22Rv1 (cell line): Measurements from ENCODE around the gene GTF3C4.

ENCODE experiments used
- ZFX ChIP-seq: fragments of 450-650 bp; IDR thresholded peaks from 2 replicates; pipeline ENCODE4 v1.6.1; 2017; ENCODE audit warnings: antibody characterized with exemption, borderline replicate concordance
- TF ChIP-seq, protein P1 (sequence below): fragments of 450-650 bp; IDR thresholded peaks from 2 replicates; pipeline ENCODE4 v1.5.1; 2017; ENCODE audit warnings: mild to moderate bottlenecking

GRCh38 chr9:132708769-132709430 is 38.6 kb downstream of the GTF3C4 start:
- TF ChIP-seq, protein P1, sequence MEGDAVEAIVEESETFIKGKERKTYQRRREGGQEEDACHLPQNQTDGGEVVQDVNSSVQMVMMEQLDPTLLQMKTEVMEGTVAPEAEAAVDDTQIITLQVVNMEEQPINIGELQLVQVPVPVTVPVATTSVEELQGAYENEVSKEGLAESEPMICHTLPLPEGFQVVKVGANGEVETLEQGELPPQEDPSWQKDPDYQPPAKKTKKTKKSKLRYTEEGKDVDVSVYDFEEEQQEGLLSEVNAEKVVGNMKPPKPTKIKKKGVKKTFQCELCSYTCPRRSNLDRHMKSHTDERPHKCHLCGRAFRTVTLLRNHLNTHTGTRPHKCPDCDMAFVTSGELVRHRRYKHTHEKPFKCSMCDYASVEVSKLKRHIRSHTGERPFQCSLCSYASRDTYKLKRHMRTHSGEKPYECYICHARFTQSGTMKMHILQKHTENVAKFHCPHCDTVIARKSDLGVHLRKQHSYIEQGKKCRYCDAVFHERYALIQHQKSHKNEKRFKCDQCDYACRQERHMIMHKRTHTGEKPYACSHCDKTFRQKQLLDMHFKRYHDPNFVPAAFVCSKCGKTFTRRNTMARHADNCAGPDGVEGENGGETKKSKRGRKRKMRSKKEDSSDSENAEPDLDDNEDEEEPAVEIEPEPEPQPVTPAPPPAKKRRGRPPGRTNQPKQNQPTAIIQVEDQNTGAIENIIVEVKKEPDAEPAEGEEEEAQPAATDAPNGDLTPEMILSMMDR, result no peak
- TF ChIP-seq ZFX, result no peak
